Islet of Langerhans (tissue), 1 donor: ENCODE measurements around the gene LY6G6D.
A peak's percentile ranks its signal among the peaks of the same experiment; 100 is the strongest.

Source experiments
- FAIRE-seq: peaks from one replicate; lab custom pipeline; 2011; peaks lifted over from hg19 to GRCh38; lab: Jason Lieb, UNC

LY6G6D gene

GRCh38 chr6:31715022-31715958 lies at the start of gene LY6G6D:
Gene LY6G6D (plus strand): TSS chr6:31715348. CDS start chr6:31715356, 8 bp downstream.
- no peak for FAIRE-seq

- FAIRE-seq, result no peak
Measured at GRCh38 chr6:31665501-31666336, 49.4 kb upstream of the LY6G6D start, which contains the start of gene CSNK2B. Gene CSNK2B (plus strand): TSS chr6:31666080. CDS start chr6:31666832, 752 bp downstream.

GRCh38 chr6:31666337-31666965 lies 48.7 kb upstream of the LY6G6D start:
- FAIRE-seq, result no peak

GRCh38 chr6:31669676-31670075 lies 45.5 kb upstream of the LY6G6D start, which contains the start of gene LY6G5B:
Gene LY6G5B (plus strand): TSS chr6:31669976. CDS start chr6:31670951, 975 bp downstream.
- FAIRE-seq, result no peak

- FAIRE-seq, result no peak
Measured at GRCh38 chr6:31676322-31676903, 38.7 kb upstream of the LY6G6D start.

- no peak for FAIRE-seq
Measured at GRCh38 chr6:31676904-31677303, 38.2 kb upstream of the LY6G6D start.

- FAIRE-seq, result no peak
Measured at GRCh38 chr6:31677955-31678354, 37.2 kb upstream of the LY6G6D start.

GRCh38 chr6:31680226-31681134 lies 34.7 kb upstream of the LY6G6D start, which contains the start of gene LY6G5C:
Gene LY6G5C (minus strand): TSS chr6:31681067. CDS start chr6:31680373, 694 bp downstream.
- peak; percentile 64 for FAIRE-seq

- FAIRE-seq, result no peak
Measured at GRCh38 chr6:31681135-31681671, 33.9 kb upstream of the LY6G6D start.

GRCh38 chr6:31683591-31683990 lies 31.6 kb upstream of the LY6G6D start:
- no peak for FAIRE-seq

- no peak for FAIRE-seq
Measured at GRCh38 chr6:31686483-31686882, 28.7 kb upstream of the LY6G6D start.

GRCh38 chr6:31687321-31687720 lies 27.8 kb upstream of the LY6G6D start:
- no peak for FAIRE-seq

- no peak for FAIRE-seq
Measured at GRCh38 chr6:31687860-31688693, 27.1 kb upstream of the LY6G6D start.

GRCh38 chr6:31689249-31690110 lies 25.7 kb upstream of the LY6G6D start:
- no peak for FAIRE-seq

GRCh38 chr6:31690231-31691077 lies 24.7 kb upstream of the LY6G6D start:
- no peak for FAIRE-seq

- FAIRE-seq, result no peak
Measured at GRCh38 chr6:31691078-31691463, 24.1 kb upstream of the LY6G6D start.

GRCh38 chr6:31691564-31692108 lies 23.5 kb upstream of the LY6G6D start:
- no peak for FAIRE-seq
